ENCODE results near the gene DACH1.

Gene DACH1

GRCh38 chr13:71772361-71772760, 94.6 kb downstream of the DACH1 start:
- DNase-seq (ENCODE audit: low read depth), result no peak
- H3K4me3 ChIP-seq (replicated peaks; ENCODE audit: low read depth, low read length), result no peak overlapping the region
- no peak for TF ChIP-seq CTCF (IDR thresholded peaks at IDR 0.05; ENCODE audit: low read length, missing control alignments)

GRCh38 chr13:71771144-71771543, 95.9 kb downstream of the DACH1 start:
- DNase-seq (ENCODE audit: low read depth), result no peak
- H3K4me3 ChIP-seq (replicated peaks; ENCODE audit: low read depth, low read length), result no peak overlapping the region
- no peak for TF ChIP-seq CTCF (IDR thresholded peaks at IDR 0.05; ENCODE audit: low read length, missing control alignments)

GRCh38 chr13:71770710-71771109, 96.3 kb downstream of the DACH1 start:
- no peak for DNase-seq (ENCODE audit: low read depth)
- H3K4me3 ChIP-seq (replicated peaks; ENCODE audit: low read depth, low read length), result no peak overlapping the region
- no peak for TF ChIP-seq CTCF (IDR thresholded peaks at IDR 0.05; ENCODE audit: low read length, missing control alignments)

DNA sequence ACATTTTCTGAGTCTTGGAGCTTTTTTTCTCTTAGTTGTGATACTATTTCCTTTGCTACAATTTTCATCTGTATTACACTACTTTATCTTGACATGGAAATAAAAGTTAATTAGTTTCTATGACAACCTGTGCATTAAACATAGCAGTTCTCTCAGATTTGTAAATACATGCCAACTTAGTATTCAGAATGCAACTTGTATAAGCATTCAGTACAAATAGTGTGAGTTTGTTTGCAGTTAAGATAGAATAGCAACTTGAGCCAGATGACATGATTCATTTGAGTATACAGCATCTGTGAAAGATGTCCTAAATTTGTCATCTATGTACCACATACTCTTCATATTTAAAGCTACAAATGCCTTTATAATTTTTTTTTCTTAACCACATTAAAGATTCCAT, 98.1 kb downstream of the DACH1 start:
- TF ChIP-seq CTCF (IDR thresholded peaks at IDR 0.05; ENCODE audit: low read length, missing control alignments), result no peak
- no peak overlapping the region for H3K4me3 ChIP-seq (replicated peaks; ENCODE audit: low read depth, low read length)
- no peak for DNase-seq (ENCODE audit: low read depth)

DNA sequence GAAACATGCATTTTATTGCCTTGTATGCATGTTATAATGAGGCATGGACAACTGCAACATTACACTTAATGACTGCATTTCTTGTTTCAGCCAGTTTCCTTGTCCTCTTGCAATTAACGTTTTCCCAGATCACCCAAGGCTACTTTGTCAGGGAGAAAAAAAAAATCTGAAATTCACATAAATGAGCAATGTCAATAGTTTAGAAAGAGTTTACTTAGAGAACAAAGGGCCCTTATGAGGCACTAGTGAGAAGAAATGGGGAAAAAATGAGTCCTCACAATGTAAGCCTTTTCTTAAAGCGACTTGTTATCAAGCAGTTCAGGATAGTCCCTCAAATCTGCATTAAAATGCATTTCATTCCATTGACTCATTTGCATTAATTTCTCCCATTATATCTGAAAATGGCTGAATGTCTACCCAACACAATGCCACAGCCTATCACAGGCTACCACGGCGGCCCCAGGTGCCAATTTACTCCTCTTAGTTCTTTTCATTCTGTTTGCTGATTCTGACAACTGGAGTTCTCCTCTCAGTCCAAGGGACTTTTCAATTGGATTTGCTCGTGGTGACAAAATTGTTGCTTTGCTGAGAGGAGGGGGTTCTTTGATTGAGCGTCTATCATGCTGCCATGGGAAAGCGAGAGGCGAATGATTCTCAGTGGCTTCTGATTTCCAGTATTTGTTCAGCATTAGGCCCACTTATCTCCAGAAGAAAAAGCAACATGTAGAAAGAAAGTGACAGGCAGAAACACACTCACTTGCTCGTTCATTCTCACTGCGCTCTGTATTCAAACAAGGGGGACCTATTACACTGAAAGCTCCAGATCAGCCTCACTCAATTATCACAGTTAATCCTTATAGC, 107.1 kb downstream of the DACH1 start:
- no peak for TF ChIP-seq CTCF (IDR thresholded peaks at IDR 0.05; ENCODE audit: low read length, missing control alignments)
- no peak overlapping the region for H3K4me3 ChIP-seq (replicated peaks; ENCODE audit: low read depth, low read length)
- no peak for DNase-seq (ENCODE audit: low read depth)

- DNase-seq (ENCODE audit: low read depth), result peak; percentile 6
- no peak overlapping the region for H3K4me3 ChIP-seq (replicated peaks; ENCODE audit: low read depth, low read length)
- no peak for TF ChIP-seq CTCF (IDR thresholded peaks at IDR 0.05; ENCODE audit: low read length, missing control alignments)
These were observed 108.2 kb downstream of the DACH1 start for GRCh38 chr13:71758828-71759227.

All from fibroblast of pulmonary artery (primary cell).